Heart left ventricle (tissue), 13 donors: ENCODE data around the gene SORCS2.

Experiments
- CTCF ChIP-seq, 12 donors: fragments of 200-600 bp; sonication (generic) in 4 of 12; IDR thresholded peaks; one replicate each; pipeline versions ENCODE4 v1.5.0 to v1.8.0; 2018 to 2022; ENCODE audit warnings: antibody characterized with exemption in 12 of 12, mild to moderate bottlenecking in 5 of 12
- POLR2A ChIP-seq, 2 donors: fragments of 450-650 bp; IDR thresholded peaks; one replicate each; pipeline ENCODE4 v1.6.1; 2017; ENCODE audit warnings: antibody characterized with exemption in 2 of 2, mild to moderate bottlenecking in 2 of 2, moderate library complexity in 2 of 2
- donor health status: ischemic (EF 13 %, LVEDD 7.1; RV severe dilation, severe dysfunction).
- donor health status: DM: no; HTN: yes; CAD: no.
- donor health status: DM: no; HTN: no; CAD: no.
- donor health status: ischemic (EF 25% LVEDD 6.9; RV normal size, moderate dysfunction).
- donor health status: ischemic (EF 25% LVEDD 5.7; RV mildly dilated, moderate dysfunction).
- donor health status: ischemic (EF 35%, LVEDD 5.7; RV mildly dilated, moderate dysfunction).
- donor health status: nonischemic (EF 11% LVEDD 7.7; RV severe dilation, severe dysfunction).
- donor health status: DM: yes; HTN: yes; CAD: no.
- donor health status: PGD.
- donor health status: ischemic (EF 29% LVEDD 5.4; RV normal size, mild dysfunction).
- donor health status: nonischemic (EF 23%, LVEDD 6.1; RV moderate dilation, normal function).

GRCh38 chr4:7444731-7445130, 252.4 kb downstream of the SORCS2 start:
- no peak for TF ChIP-seq CTCF (IDR thresholded peaks at IDR 0.05)
- no peak for TF ChIP-seq POLR2A (IDR thresholded peaks at IDR 0.05)
